ENCODE data around the gene SLC35F1.

Gene SLC35F1

DNA sequence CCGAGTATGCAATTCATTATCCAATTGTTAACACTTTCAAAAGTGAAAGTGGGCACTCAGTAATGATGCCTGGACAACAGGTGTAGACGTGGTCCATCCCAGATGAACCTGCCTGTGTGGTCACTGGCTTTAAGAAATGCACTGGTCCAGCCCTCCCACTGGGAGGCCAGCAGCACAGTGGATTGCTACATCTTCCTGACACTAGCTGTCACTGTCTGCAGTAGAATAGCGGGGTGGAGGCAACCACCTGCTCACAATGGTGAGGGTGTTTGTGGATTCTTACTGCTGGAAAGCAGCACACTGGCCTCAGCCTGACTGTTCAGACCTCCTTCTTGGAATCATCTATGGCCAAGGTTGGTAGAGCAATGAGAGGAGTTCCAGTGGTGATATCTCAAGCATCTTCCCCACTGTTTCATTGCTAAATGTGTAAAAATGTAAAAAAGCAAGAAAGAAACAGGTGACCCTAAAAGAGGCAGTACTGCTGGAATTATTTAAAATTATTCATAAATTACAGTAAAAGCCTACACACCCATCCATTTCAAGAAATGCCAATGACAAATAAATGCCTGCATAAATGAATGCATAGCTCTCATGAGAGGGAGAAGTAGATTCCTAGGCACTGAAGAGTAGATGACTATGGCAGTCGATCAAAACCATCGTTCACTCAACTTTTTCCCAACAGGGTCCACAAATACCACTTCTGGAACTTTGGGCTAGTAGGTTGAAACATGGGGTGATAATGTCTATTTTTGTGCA lies 413.0 kb downstream of the SLC35F1 start:
- no peak for DNase-seq

DNA sequence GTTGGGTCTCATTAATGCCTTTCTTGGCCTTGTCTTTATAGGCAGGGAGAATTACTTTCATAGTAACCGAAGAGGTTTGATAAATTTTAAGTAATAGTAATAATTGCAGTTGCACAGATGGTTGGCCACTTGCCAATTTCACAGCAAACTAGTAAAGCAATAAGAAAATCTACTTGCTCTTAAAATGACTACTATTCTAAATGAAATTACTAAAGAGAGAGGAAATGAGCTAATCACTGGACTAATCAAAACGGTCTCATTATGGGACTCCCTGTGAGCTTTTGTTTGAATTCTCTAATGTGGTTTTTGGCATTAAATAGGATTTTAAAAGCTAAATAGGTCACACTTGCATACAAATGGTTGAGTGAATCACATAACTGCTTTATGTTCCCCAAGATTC lies 413.6 kb downstream of the SLC35F1 start:
- no peak for DNase-seq

DNA sequence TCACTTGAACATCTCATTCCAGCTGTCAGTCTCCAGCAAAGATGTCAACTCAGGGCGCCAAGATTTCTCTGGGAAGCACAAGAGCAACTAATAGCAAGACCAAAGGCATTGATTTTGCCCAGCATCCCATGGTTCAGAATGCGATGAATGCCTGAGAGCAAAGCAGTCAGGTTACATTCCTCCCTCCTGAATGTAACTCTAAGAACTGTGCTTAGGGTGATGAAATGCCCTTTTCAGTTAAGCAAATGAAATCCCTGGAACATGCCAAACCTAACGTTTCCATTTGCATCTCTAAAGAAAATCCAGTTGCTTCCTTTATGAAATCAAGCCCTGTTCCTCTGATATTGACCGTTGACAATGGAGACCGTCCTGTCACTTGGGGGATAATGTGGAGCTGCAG lies 417.1 kb downstream of the SLC35F1 start:
- DNase-seq = no peak

DNA sequence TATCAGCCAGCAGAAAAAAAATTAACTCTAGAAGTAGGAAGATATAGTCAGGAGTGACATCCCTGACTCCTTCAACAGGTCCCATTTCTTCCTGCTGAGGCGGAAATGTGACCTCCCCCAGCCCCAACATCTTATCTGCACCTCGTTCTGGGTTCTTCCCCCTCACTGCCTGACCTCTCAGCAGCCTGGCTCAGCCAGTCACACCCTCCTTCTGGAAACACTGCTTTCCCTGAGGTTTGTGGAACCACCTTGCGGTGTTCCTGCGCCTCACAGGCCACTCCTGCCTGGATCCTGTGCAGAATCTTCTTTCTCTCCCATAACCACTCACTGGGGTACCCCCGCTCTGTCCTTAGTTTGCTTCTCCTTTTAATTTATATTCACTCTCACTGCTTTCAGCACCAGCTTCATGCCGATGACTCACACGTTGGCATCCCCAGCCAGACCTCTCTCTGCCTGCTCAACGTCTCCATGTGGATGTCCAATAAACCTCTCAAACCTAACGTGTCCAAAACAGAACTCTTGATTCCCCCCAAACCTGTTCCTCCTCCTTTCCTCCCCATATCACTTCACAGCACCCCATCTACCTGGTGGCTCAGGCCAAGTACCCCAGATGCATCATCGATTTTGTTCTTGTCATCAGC lies 418.3 kb downstream of the SLC35F1 start:
- DNase-seq = no peak

DNA sequence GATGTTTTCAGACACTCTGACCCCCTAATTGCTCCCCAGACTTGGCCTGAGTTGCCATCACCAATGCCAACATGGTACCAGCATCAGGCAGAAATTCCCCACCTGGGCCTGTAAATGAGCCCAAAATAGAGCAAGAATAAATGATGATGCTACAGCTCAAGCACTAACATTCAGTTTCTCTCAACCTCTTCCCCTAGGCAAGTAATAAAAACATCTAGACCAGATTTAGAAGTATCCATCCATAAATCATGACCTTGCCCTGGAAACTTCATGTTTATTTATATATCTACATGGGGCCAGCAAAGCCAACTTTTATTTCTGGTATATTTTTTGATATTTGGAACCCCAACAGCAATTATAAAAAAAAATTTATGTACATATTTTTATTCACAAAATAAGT lies 419.6 kb downstream of the SLC35F1 start:
- DNase-seq = no peak

DNA sequence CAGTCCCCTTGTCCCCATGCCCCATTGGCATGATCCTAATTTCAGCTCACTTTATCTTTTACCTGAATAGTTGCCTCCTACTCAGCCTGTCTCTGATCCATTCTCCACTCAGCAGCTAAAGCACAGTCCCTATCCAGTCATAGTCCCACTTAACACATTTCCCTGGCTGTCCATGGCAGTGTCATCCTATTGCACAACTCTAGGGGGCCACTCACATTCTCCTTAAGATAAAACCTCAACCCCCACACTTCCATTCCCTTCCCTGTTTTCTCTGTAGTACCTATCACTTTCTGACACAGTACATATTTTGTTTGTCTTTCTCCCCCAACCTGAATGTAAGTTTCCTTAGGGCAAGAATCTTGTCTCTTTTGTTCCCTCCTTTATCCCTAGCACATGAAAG lies 420.2 kb downstream of the SLC35F1 start:
- DNase-seq = peak; percentile 41

DNA sequence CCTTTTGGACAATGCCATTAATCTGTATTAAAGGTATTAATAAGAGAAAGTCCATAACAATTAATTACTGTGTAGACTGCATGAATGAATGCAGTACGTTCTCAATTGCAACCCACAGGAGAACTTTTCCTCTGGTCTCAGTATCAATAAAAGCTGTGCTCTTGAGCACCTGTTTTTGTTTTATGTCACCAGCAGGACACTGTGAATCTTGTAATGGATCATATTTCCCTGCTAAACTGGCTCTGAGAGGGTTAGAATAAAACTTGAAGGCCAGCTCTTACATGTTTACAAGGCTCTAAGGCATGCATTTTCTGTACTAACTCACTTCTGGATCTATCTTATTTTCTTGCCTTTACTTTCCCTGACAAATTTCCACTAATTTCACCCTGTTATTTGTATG lies 426.7 kb downstream of the SLC35F1 start:
- DNase-seq = no peak

DNA sequence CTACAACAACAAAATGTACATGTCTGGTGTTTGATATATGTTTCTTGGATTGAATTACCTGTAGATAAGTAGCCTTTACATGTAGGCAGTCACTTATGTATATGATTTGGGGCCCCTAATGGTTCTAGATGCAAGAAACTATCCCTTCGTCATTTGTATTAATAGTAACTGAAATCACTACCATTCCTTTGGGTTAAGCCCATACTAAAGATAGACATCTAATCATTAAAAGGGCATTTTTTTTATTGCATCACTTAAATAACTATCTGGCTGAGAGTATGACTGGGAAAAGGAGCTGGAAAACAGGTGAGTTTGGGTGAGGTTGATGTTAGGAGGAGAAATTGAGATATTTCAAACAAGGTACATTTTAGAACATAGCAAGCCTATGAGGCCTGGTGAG lies 427.6 kb downstream of the SLC35F1 start:
- no peak for DNase-seq

DNA sequence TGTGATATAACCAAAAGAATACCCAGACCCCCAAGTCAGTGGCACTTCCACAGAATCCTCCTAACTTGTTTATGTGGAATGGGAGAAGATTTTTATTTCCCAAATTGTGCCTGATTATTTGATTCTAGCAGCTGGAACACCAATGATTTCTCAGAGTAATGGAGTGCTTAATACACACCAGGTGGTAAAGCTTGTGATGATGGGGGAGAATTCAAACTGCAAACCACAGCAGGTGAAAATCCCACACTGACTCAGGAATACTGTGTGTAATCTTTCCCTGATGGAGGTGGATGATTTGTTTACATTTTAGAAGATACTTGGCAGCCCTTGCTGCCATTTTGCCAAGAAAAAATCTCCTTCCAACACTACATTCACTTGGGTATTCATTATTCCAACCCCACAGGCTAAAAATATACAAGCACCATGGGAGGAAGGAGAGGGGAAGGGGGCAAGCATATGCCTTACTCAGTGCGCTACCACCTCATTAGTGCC lies 428.3 kb downstream of the SLC35F1 start:
- DNase-seq = peak; percentile 82

DNA sequence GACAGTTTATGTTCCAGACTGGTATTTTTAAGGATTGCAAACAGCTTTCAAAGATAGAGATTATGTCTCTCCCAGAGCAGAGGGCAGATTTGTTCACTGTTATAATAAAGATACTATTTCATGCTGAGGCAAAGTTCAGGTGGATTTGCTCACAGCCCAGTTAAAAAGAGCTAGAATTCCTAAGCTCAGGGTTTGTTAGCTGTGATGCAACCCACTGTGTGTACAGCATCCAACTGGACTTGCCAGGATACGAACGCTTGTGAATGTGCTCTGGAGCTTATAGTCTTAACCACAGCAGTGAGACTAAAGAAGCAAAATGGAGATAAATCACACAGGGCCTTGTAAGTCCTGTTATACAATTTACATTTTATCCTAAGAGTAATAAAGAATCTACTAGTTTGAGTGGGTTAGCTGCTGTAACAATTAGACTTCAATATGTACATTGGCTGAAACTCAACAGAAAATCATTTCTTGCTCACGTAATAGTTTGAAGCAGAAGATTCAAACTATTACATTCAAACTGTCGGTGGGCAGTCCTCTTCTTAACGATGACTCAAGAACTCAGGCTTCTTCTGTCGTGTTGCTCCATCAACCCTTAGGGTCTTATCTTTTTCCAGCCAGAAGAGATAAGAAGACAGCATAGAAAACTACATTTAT lies 437.1 kb downstream of the SLC35F1 start:
- no peak for DNase-seq

DNA sequence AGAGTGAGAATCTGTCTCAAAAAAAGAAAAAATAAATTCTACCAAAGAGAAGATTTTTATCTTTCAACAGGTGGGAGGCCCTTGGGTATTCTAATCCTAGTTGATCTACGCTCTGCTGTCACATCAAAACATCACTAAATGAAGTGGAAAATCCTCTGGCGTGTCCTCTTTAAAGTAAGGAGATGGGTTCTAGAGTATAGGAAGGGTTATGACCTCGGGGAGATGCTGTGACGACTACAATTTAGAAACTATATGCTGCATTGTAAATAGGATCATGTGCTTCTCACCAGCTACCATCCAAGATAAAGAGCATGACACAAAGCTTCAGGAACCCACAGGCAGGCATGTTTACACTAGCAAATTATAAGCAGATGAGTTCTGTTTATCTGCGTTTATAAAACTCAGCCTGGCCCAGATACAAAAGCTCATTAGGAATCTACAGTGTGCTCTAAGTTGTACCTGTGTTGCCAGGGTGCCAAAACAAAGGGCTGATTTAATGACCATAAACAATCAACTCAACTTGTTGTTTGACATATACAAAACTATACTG lies 443.9 kb downstream of the SLC35F1 start:
- peak; percentile 45 for DNase-seq

DNA sequence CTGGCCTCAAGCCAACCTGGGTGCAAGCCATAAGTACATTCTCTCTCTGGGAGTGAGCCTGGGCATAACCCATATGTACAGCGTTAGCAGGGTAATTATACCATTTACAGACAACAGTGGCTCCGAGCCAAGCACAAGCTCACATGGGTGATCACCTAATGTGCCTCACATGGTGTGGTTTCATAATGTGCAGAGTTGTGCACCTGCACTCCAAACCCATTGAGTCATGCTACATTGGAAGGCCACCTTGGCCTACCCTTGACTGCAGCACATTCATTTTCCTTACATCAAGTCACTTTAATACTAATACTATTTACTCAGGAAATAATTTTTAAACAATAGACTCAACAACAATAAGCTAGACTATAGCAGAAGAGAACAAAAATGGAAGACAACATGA lies 446.5 kb downstream of the SLC35F1 start:
- peak; percentile 89 for DNase-seq

DNA sequence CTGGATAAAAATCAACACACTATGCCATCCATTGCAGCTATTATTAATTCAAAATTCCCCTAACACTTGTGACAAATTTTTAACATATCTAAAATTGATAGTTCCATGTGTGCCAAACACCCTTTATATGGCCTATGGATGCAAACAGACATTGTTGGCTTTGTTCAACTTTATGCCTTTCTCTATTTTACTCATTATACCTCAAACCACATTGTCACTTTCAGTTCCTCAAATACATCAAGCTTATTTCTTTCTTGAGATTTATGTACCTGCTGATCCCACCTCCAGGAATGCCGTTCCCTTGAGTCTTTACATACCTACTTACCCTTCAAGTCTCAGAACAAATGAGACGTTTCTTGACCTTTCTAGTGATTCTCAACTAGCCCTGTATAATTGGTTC lies 447.6 kb downstream of the SLC35F1 start:
- no peak for DNase-seq

DNA sequence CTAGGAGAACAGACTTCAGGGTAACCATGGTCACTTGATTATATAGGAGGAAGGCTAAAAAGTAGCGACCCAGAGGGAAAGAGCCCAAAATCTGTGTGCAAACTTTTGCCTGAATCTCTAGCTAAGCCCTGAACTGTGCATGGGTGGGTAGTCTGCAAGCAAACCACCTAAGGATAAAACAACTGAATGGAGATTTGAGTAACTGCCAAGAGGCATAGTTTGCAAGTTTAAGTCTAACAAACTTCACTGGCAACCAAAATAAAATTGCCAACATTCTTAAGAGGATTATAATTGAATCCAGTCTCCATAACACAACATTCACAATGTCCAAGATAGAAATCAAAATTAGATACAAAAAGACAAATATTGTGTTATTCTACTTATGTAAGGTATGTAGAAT lies 449.0 kb downstream of the SLC35F1 start:
- DNase-seq = no peak

DNA sequence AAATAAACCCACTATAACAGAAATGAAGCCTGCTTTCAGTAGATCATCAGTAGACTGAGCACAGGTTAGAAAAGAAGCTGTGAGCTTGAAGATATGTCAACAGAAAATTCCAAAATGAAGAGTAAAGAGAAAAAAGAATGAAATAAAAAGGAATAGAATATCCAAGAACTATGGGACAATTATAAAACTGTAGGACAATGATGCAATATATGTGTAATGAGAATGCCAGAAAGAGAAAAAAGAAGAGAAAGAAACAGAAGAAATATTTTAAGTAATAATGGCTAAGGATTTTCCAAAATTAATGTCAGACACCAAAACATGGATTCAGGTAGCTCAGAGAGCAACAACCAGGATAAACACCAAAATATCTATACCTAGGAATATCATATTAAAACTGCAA lies 449.6 kb downstream of the SLC35F1 start:
- DNase-seq = no peak
